Stimulated activated memory B cell treated with anti-CD40 and anti-IgM and Interleukin-4, amounts not matched to agents 10 μg/mL and 1 μg/mL and 100 μg/mL, for 72 hours (primary cell): Measurements from ENCODE around the gene VMP1.

Experiments used
- ATAC-seq: fragments of 150-1000 bp; cut with Tn5 transposase; 2 replicates; pipeline ENCODE4 v1.10.0; 2021
- H3K27ac Mint-ChIP-seq: one replicate; pipeline ENCODE4 v1.8.0; 2022; ENCODE audit warnings: mild to moderate bottlenecking, mixed read lengths
- H3K27me3 Mint-ChIP-seq: one replicate; pipeline ENCODE4 v1.8.0; 2022; ENCODE audit warnings: mixed read lengths
- H3K36me3 Mint-ChIP-seq: one replicate; pipeline ENCODE4 v1.8.0; 2022; ENCODE audit warnings: mixed read lengths
- H3K4me1 Mint-ChIP-seq: one replicate; pipeline ENCODE4 v1.8.0; 2022; ENCODE audit warnings: mixed read lengths
- H3K4me3 Mint-ChIP-seq: one replicate; pipeline ENCODE4 v1.8.0; 2022; ENCODE audit warnings: mild to moderate bottlenecking, moderate library complexity, mixed read lengths
- H3K9me3 Mint-ChIP-seq: one replicate; pipeline ENCODE4 v1.8.0; 2022; ENCODE audit warnings: mixed read lengths

The VMP1 gene

DNA sequence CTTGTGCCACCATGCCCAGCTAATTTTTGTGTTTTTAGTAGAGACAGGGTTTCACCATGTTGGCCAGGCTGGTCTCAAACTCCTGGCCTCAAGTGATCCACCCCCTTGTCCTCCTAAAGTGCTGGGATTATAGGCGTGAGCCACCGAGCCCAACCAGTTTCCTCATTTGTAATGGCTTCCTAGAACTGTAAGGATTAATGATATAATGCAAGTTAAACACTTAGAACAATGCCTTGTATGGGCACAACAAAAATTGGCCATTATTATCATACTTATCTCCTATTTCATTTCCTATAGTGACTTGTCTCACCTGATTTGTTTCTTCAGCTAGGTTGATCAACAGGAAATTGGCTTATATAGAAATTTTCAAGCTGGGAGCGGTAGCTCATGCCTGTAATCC lies 171.2 kb downstream of the VMP1 start:
- ATAC-seq, result no peak
- H3K9me3 Mint-ChIP-seq, result no peaks in the 10 kb centered on the region
- H3K27me3 Mint-ChIP-seq, result no peaks in the 10 kb centered on the region
- H3K36me3 Mint-ChIP-seq, result peaks cover 36% of the 10 kb centered on the region
- no peaks in the 10 kb centered on the region for H3K4me1 Mint-ChIP-seq
- no peak overlapping the region for H3K4me3 Mint-ChIP-seq
- H3K27ac Mint-ChIP-seq, result no peak overlapping the region

DNA sequence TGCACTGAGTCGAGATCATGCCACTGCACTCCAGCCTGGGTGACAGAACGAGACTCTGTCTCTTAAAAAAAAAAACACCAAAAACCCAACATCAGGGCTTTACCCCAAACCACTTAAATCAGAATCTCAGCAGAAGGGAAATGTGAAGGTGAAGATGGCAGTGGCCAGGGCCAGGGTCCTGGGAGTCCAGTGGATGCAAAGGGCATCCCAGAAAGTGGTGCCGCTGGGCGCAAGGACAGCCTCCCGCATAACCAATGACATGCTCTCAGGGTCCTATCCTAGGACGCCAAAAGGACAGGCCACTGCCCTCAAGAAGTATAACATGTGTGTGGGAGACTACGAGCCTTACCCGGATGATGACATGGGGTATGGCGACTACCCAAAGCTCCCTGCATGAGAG lies 177.4 kb downstream of the VMP1 start:
- Mint-ChIP-seq H3K4me3 (no peak overlapping the region), H3K36me3 (peaks cover 41% of the 10 kb centered on the region), H3K27ac (no peak overlapping the region), H3K27me3 (no peaks in the 10 kb centered on the region), H3K4me1 (peaks cover 8% of the 10 kb centered on the region), H3K9me3 (no peaks in the 10 kb centered on the region)
- no peak for ATAC-seq

DNA sequence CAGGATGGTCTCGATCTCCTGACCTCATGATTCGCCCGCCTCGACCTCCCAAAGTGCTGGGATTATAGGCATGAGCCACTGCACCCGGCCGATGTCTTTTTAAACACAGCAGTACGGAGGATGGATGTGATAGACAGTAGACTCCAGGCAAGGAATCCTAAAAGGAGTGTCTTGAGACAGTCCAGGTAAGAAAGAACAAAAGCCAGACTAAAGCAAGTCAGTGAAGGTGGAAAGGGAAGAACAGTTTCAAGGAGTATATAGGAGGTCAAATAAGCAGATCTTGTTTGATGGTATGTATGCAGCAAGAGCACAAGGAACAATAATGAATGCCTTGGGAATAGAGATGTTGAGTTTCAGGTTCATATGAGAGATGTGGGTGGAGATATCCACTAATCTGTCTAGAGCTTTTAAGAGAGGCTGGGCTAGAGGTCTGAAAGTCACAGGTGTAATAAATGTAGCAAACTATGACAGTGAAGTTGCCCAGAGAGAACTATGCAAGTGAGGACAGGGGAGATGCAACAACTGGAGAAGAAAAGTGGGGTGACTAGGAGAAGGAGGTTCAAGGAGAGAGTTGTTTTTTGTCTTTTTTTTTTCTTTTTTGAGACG lies 180.8 kb downstream of the VMP1 start:
- Mint-ChIP-seq H3K36me3 (peaks cover 30% of the 10 kb centered on the region), H3K27me3 (no peaks in the 10 kb centered on the region), H3K4me3 (no peak overlapping the region), H3K9me3 (no peaks in the 10 kb centered on the region), H3K4me1 (peaks cover 27% of the 10 kb centered on the region), H3K27ac (no peak overlapping the region)
- no peak for ATAC-seq

DNA sequence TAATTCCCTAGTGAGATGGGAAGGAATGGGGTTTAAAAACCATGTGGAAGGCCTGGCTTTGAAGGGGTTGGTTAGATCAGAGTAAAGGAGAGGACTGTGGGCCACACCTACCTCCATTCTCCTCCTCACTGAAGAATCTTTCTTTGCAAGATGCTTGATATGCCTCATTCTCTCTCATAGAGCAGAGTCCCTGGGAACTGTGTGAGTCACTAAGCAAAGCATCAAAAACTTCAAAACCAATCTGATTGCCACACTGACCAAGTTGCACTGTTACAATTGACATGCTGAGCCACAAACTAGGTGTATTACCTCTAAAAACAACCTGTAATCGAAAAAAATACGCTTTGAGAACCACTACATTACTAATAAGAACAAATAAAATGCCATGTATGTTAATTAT lies 183.3 kb downstream of the VMP1 start:
- Mint-ChIP-seq H3K27me3 (no peaks in the 10 kb centered on the region), H3K9me3 (no peaks in the 10 kb centered on the region), H3K36me3 (peaks cover 22% of the 10 kb centered on the region), H3K4me3 (no peak overlapping the region), H3K4me1 (peaks cover 47% of the 10 kb centered on the region), H3K27ac (no peak overlapping the region)
- no peak for ATAC-seq
